Mesenchymal stem cell (in vitro differentiated cells and primary cell): Measurements from ENCODE around the gene PGAP6.

Source experiments
- DNase-seq: peaks from one replicate; pipeline ENCODE4 v3.0.0-alpha.2; 2013
- H2AFZ ChIP-seq: one replicate; pipeline ENCODE4 v1.6.1; 2013; ENCODE audit warnings: low read depth, mild to moderate bottlenecking, control low read depth, inconsistent platforms, low read length, moderate library complexity
- H2AK5ac ChIP-seq: 2 replicates; pipeline ENCODE4 v1.6.1; 2013; ENCODE audit warnings: low read length, moderate library complexity, mild to moderate bottlenecking, inconsistent platforms; ENCODE audit not compliant: severe bottlenecking
- H2BK120ac ChIP-seq: one replicate; pipeline ENCODE4 v1.6.1; 2013; ENCODE audit warnings: low read depth, mild to moderate bottlenecking, inconsistent platforms, low read length, moderate library complexity
- H2BK12ac ChIP-seq, 2 experiments: one replicate each; pipeline ENCODE4 v1.6.1; 2013; ENCODE audit warnings: inconsistent platforms in 2 of 2, low read length in 2 of 2, mild to moderate bottlenecking in 2 of 2, moderate library complexity in 2 of 2, control low read depth in 1 of 2
- H2BK15ac ChIP-seq: one replicate; pipeline ENCODE4 v1.6.1; 2013; ENCODE audit warnings: mild to moderate bottlenecking, low read depth, inconsistent platforms; ENCODE audit not compliant: poor library complexity, severe bottlenecking
- H2BK5ac ChIP-seq: 2 replicates; pipeline ENCODE4 v1.6.1; 2013; ENCODE audit warnings: low read depth, mild to moderate bottlenecking, low read length, control low read depth, inconsistent platforms; ENCODE audit not compliant: poor library complexity, severe bottlenecking
- H3K14ac ChIP-seq, 2 experiments: one replicate each; pipeline ENCODE4 v1.6.1; 2013; ENCODE audit warnings: inconsistent platforms in 2 of 2, low read length in 2 of 2, control low read depth in 1 of 2, mild to moderate bottlenecking in 1 of 2, moderate library complexity in 1 of 2
- H3K18ac ChIP-seq, 2 experiments: one replicate each; pipeline ENCODE4 v1.6.1; 2013; ENCODE audit warnings: inconsistent platforms in 2 of 2, low read length in 2 of 2, control low read depth in 1 of 2, low read depth in 1 of 2, mild to moderate bottlenecking in 1 of 2
- H3K23ac ChIP-seq, 2 experiments: one replicate each; pipeline ENCODE4 v1.6.1; 2013; ENCODE audit warnings: inconsistent platforms in 2 of 2, low read length in 2 of 2, mild to moderate bottlenecking in 2 of 2, moderate library complexity in 2 of 2, control low read depth in 1 of 2
- H3K27ac ChIP-seq: 2 replicates; pipeline ENCODE4 v1.5.1; 2013; ENCODE audit warnings: mild to moderate bottlenecking, moderate library complexity, low read length, control low read depth, inconsistent platforms; ENCODE audit not compliant: poor library complexity, severe bottlenecking
- H3K27me3 ChIP-seq, 2 experiments: 2 replicates each; pipeline versions ENCODE4 v1.6.1 to v1.7.0; 2013; ENCODE audit warnings: low read length in 2 of 2, mild to moderate bottlenecking in 2 of 2, moderate library complexity in 2 of 2, control low read depth in 1 of 2, inconsistent platforms in 1 of 2; ENCODE audit not compliant: control insufficient read depth in 1 of 2, insufficient read depth in 1 of 2
- H3K36me3 ChIP-seq, 2 experiments: 2 replicates each; pipeline versions ENCODE4 v1.6.1 to v1.7.0; 2013; ENCODE audit warnings: low read length in 2 of 2, control low read depth in 1 of 2, inconsistent platforms in 1 of 2, low read depth in 1 of 2, mild to moderate bottlenecking in 1 of 2; ENCODE audit not compliant: insufficient read depth in 2 of 2, control insufficient read depth in 1 of 2
- H3K4ac ChIP-seq, 2 experiments: one replicate each; pipeline ENCODE4 v1.6.1; 2013; ENCODE audit warnings: inconsistent platforms in 2 of 2, low read length in 2 of 2, mild to moderate bottlenecking in 2 of 2, moderate library complexity in 2 of 2, control low read depth in 1 of 2, low read depth in 1 of 2
- H3K4me1 ChIP-seq: 2 replicates; pipeline ENCODE4 v1.6.1; 2013; ENCODE audit warnings: low read depth, low read length, control low read depth; ENCODE audit not compliant: control insufficient read depth, insufficient read depth
- H3K4me2 ChIP-seq: 2 replicates; pipeline ENCODE4 v1.6.1; 2013; ENCODE audit warnings: low read length, mild to moderate bottlenecking, inconsistent platforms; ENCODE audit not compliant: poor library complexity, severe bottlenecking
- H3K4me3 ChIP-seq, 2 experiments: 2 replicates each; pipeline versions ENCODE4 v1.5.1 to v1.7.0; 2013; ENCODE audit warnings: low read length in 2 of 2, mild to moderate bottlenecking in 2 of 2, control low read depth in 1 of 2, low read depth in 1 of 2; ENCODE audit not compliant: insufficient read depth in 1 of 2
- H3K79me1 ChIP-seq: replicated peaks from 2 replicates; pipeline ENCODE4 v1.6.1; 2013; ENCODE audit warnings: mild to moderate bottlenecking, control low read depth, low read length, inconsistent platforms; ENCODE audit not compliant: poor library complexity, severe bottlenecking
- H3K9ac ChIP-seq: 2 replicates; pipeline ENCODE4 v1.7.0; 2013; ENCODE audit warnings: mild to moderate bottlenecking, low read length, moderate library complexity
- H3K9me3 ChIP-seq: 2 replicates; pipeline ENCODE4 v1.7.0; 2013; ENCODE audit warnings: mild to moderate bottlenecking, low read length; ENCODE audit not compliant: control insufficient read depth
- H4K8ac ChIP-seq: one replicate; pipeline ENCODE4 v1.6.1; 2013; ENCODE audit warnings: inconsistent platforms, mild to moderate bottlenecking, low read length, moderate library complexity
- H4K91ac ChIP-seq: one replicate; pipeline ENCODE4 v1.6.1; 2013; ENCODE audit warnings: mild to moderate bottlenecking, low read length, inconsistent platforms
- WGBS: methylation state at CpG from one replicate; pipeline ENCODE4 v1.1.7; 2013; ENCODE audit warnings: mixed read lengths; 5-methylcytosine and 5-hydroxymethylcytosine counted together

Gene PGAP6

DNA sequence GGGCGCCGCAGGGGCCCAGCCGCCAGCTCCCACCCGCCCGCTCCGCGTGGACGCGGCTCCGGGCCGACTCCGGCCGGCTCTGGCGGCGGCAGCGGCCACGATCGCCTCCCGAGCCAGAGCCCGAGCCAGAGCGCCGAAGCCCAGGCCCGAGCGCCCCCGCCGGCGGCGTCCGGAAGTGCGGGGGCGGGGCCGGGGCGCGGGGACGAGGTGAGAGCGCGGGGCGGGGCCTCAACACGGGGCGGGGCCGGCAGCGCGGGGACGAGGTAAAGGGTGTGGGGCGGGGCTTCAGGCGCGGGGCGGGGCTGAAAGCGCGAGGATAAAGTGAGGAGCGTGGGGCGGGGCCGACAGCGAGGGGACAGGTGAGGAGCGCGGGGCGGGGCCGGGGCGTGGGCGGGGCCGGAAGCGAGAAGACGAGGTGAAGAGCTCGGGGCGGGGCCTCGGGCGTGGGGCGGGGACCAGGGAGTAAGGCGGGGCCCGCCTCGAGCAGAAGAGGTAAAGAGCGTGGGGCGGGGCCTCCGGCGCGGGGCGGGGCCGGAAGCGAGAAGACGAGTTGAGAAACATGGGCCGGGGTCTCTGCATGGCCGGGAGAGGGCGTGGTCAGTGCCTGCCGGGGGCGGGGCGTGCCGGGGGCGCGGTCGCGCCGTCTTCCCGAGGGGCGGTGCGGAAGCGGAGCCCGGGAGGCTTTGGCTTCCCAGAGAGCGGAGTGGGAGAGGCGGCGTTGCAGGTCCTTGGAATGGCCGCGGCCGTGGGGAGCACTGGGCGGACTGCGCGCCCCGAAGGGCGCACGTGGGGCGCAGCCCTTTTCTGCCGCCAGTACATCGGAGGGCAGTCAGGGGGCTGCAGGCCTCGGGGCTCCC is 29.0 kb downstream of the PGAP6 start, which contains the start of gene AXIN1:
Gene AXIN1 (minus strand): TSS at position 177 of the 857 bp plus-strand sequence. CDS start 5,698 bp downstream, outside the sequence.
- H4K8ac ChIP-seq = peak within 1 kb of the TSS; percentile 98
- H3K23ac ChIP-seq = peak within 1 kb of the TSS in 1 of 2 experiments; percentile 80
- H3K14ac ChIP-seq = peak within 1 kb of the TSS in 1 of 2 experiments; percentile 30
- no peak within 1 kb of the TSS for H2BK120ac ChIP-seq
- H3K79me1 ChIP-seq = peaks cover 12% of the 10 kb centered on the region
- peak within 1 kb of the TSS; percentile 74 for H2AFZ ChIP-seq
- no peaks in the 10 kb centered on the region for H3K27me3 ChIP-seq
- H2BK12ac ChIP-seq = peak within 1 kb of the TSS; percentile 45 to 69
- no peak within 1 kb of the TSS for H3K27ac ChIP-seq
- WGBS = 3% methylated on average over 72 of the region's 113 CpGs
- H3K18ac ChIP-seq = peak within 1 kb of the TSS; percentile 75 to 87
- DNase-seq = peak; percentile 95
- H3K9ac ChIP-seq = peak within 1 kb of the TSS; percentile 87
- H2BK5ac ChIP-seq = no peak within 1 kb of the TSS
- H3K4ac ChIP-seq = peak within 1 kb of the TSS in 1 of 2 experiments; percentile 49
- H3K36me3 ChIP-seq = peaks cover 0 to 8% of the 10 kb centered on the region in 2 experiments
- peak within 1 kb of the TSS; percentile 77 for H2BK15ac ChIP-seq
- peaks cover 23% of the 10 kb centered on the region for H3K4me1 ChIP-seq
- peak within 1 kb of the TSS; percentile 89 for H4K91ac ChIP-seq
- H2AK5ac ChIP-seq = no peak within 1 kb of the TSS
- H3K4me3 ChIP-seq = peak within 1 kb of the TSS; percentile 72 to 83
- no peaks in the 10 kb centered on the region for H3K9me3 ChIP-seq
- H3K4me2 ChIP-seq = peak within 1 kb of the TSS; percentile 95

DNA sequence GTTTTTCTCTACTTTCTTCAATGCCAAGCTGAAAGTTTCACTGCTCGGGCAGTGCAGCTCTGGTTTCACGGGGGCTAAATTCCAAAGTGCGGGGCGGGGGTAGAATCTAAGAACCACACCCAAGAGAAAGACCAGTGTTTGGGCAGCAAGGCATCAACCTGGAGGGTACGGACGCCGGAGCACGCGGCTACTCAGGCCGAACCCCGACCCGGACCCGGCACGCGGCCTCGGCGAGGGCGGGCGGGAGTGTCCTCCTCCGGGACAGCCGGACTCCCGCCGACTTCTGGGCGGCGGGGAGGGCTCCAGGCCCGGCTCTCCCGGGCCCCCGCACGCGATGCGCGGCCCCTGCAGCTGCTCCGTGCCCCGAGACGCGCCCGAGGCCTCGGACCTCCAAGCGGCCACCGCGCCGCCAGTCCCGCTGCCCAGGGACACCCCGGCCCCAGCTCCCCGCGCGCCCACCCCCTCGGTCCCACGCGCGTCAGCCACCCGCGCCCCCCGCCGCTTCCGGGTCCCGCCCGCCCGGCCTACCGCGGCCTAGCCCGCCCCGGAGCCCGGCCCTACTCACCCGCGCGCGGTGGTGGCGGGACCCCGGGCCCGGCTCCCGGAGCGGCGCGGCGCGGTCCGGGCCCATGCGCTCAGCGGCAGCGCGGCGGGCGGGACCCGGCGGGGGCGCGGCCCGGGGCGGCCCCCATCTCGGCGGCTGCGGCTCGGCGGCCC is 29.8 kb downstream of the PGAP6 start:
- Histone ChIP-seq H3K9me3 (no peaks in the 10 kb centered on the region), H2BK15ac (peak overlapping the region; percentile 77), H4K8ac (no peak overlapping the region), H3K18ac (peak overlapping the region; percentile 60 to 63), H2AK5ac (no peak overlapping the region), H3K4me2 (peak overlapping the region; percentile 95), H3K4ac (peak overlapping the region in 1 of 2 experiments; percentile 49), H3K27me3 (no peaks in the 10 kb centered on the region), H3K4me1 (peaks cover 27% of the 10 kb centered on the region), H2BK120ac (no peak overlapping the region), H4K91ac (no peak overlapping the region), H3K27ac (no peak overlapping the region), H3K79me1 (peaks cover 16% of the 10 kb centered on the region), H2BK12ac (no peak overlapping the region), H3K23ac (no peak overlapping the region), H3K36me3 (peaks cover 4 to 8% of the 10 kb centered on the region in 2 experiments), H3K14ac (no peak overlapping the region), H3K9ac (peak overlapping the region; percentile 87), H2AFZ (no peak overlapping the region), H2BK5ac (no peak overlapping the region), H3K4me3 (peak overlapping the region; percentile 72 to 83)
- WGBS = 1% methylated on average over 12 of the region's 95 CpGs
- peak; percentile 26 for DNase-seq

DNA sequence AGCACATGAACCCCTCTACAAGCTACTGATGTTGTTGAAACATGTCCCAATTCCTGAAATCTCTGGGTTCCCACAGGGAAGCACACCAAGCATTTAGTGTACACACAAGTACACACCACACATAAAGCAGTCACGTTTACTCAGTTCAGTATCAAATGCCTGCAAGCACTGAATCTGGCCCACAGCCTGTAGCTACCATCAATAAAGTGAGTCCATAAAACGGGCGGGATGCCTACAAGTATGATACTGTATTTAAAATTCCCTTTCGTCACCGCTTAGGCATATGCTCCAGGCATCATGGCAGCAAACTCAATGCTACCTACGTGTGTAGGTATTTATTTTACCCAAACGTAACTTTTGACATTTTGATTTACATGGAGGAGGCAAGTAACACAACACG is 31.6 kb downstream of the PGAP6 start:
- Histone ChIP-seq H2AFZ (no peak overlapping the region), H2BK120ac (no peak overlapping the region), H2BK12ac (no peak overlapping the region), H3K4me1 (peaks cover 35% of the 10 kb centered on the region), H4K91ac (no peak overlapping the region), H2BK15ac (no peak overlapping the region), H2AK5ac (no peak overlapping the region), H3K18ac (no peak overlapping the region), H3K14ac (no peak overlapping the region), H4K8ac (no peak overlapping the region), H3K4me3 (no peak overlapping the region), H3K79me1 (peaks cover 22% of the 10 kb centered on the region), H3K9ac (no peak overlapping the region), H3K9me3 (no peaks in the 10 kb centered on the region), H3K36me3 (peaks cover 15 to 22% of the 10 kb centered on the region in 2 experiments), H2BK5ac (no peak overlapping the region), H3K4me2 (no peak overlapping the region), H3K23ac (no peak overlapping the region), H3K27me3 (no peaks in the 10 kb centered on the region), H3K27ac (no peak overlapping the region), H3K4ac (no peak overlapping the region)
- 95% methylated on average over 8 of the region's 8 CpGs for WGBS
- DNase-seq = no peak

DNA sequence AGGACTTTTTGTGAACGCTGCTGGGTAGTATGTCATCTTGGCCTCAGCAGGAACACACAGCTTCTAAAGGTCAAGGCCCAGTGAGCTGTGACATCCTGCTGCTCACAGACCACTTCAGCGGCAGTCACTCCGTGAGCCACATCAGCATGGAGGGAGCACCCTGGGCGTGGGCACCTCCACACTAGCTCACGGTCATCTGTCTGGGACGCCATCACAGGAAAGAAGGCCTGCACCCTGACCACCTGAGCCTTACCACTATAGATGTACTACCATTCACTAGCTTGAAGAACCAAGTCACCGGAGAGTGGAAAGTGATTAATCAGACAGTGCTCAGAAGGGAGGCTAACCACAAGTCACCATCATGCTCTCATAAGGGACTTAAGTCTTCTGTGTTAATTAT is 32.6 kb downstream of the PGAP6 start:
- no peak overlapping the region for H2AK5ac ChIP-seq
- no peak overlapping the region for H2AFZ ChIP-seq
- H4K91ac ChIP-seq = peak overlapping the region; percentile 78
- no peak overlapping the region for H2BK15ac ChIP-seq
- no peaks in the 10 kb centered on the region for H3K9me3 ChIP-seq
- no peak overlapping the region for H2BK12ac ChIP-seq
- no peak overlapping the region for H2BK5ac ChIP-seq
- H3K27ac ChIP-seq = no peak overlapping the region
- H2BK120ac ChIP-seq = no peak overlapping the region
- no peak overlapping the region for H3K23ac ChIP-seq
- H3K79me1 ChIP-seq = peaks cover 27% of the 10 kb centered on the region
- H3K14ac ChIP-seq = peak overlapping the region in 1 of 2 experiments; percentile 13
- no peak overlapping the region for H3K4me2 ChIP-seq
- H3K9ac ChIP-seq = no peak overlapping the region
- peak overlapping the region in 1 of 2 experiments; percentile 52 for H3K18ac ChIP-seq
- H3K4me3 ChIP-seq = no peak overlapping the region
- 58% methylated on average over 6 of the region's 7 CpGs for WGBS
- H3K4me1 ChIP-seq = peaks cover 35% of the 10 kb centered on the region
- peak; percentile 26 for DNase-seq
- H3K27me3 ChIP-seq = no peaks in the 10 kb centered on the region
- H3K36me3 ChIP-seq = peaks cover 22 to 29% of the 10 kb centered on the region in 2 experiments
- H4K8ac ChIP-seq = peak overlapping the region; percentile 24
- no peak overlapping the region for H3K4ac ChIP-seq
